PFSK-1 (cell line): ENCODE measurements around the gene COLEC12.

ENCODE experiments used
- FOXP2 ChIP-seq: optimal IDR thresholded peaks from 2 replicates; pipeline ENCODE3; 2011; ENCODE audit warnings: borderline replicate concordance, control low read depth, inconsistent platforms; ENCODE audit not compliant: insufficient read depth; ENCODE audit errors: extremely low read length, extremely low read depth
- POLR2AphosphoS5 ChIP-seq: IDR thresholded peaks from 2 replicates; pipeline ENCODE4 v1.6.1; 2012; ENCODE audit warnings: low read depth, mild to moderate bottlenecking, control low read depth, low read length, moderate library complexity
- REST ChIP-seq, 2 experiments: IDR thresholded peaks; 2 replicates each; pipeline versions ENCODE4 v1.6.1 to v1.8.0; 2011 to 2012; ENCODE audit warnings: low read depth in 2 of 2, low read length in 2 of 2, control low read depth in 1 of 2, inconsistent platforms in 1 of 2, mild to moderate bottlenecking in 1 of 2, moderate library complexity in 1 of 2; ENCODE audit not compliant: insufficient read depth in 1 of 2
- SIN3A ChIP-seq: IDR thresholded peaks from 2 replicates; pipeline ENCODE4 v1.6.1; 2012; ENCODE audit warnings: mild to moderate bottlenecking, low read length, moderate library complexity, borderline replicate concordance; ENCODE audit not compliant: insufficient read depth
- TAF1 ChIP-seq: IDR thresholded peaks from 2 replicates; pipeline ENCODE4 v1.6.1; 2012; ENCODE audit warnings: low read length, control low read depth, borderline replicate concordance; ENCODE audit not compliant: insufficient read depth

COLEC12 gene

GRCh38 chr18:523561-523960, 23.1 kb upstream of the COLEC12 start:
- TF ChIP-seq REST (IDR thresholded peaks at IDR 0.05; ENCODE audit: insufficient read depth in 1 of 2, low read depth in 2 of 2, low read length in 2 of 2) (no peak), TAF1 (no peak), SIN3A (no peak), FOXP2 (no peak), POLR2AphosphoS5 (no peak)

GRCh38 chr18:519019-519879, 18.7 kb upstream of the COLEC12 start:
- no peak for TF ChIP-seq SIN3A

DNA sequence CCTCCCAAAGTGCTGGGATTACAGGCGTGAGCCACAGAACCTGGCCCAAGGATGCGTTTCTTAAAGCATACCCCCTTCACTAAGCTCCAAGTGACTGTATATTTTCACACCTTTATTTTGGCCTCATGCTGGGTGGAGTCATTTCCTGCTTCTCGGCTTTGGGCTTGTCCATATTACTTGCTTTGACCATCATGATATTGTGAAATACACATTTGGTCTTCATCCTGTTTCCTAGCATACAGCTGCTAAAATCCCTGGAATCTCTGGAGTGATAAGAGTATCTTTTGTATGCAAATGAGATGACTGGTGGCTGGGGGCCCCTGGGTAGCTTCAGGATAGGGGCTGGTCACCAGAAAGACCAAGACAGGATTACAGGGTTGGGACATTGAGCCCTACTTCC, 17.6 kb upstream of the COLEC12 start:
- TF ChIP-seq REST (IDR thresholded peaks at IDR 0.05; ENCODE audit: insufficient read depth in 1 of 2, low read depth in 2 of 2, low read length in 2 of 2) (no peak), FOXP2 (no peak), POLR2AphosphoS5 (no peak), SIN3A (no peak), TAF1 (no peak)

DNA sequence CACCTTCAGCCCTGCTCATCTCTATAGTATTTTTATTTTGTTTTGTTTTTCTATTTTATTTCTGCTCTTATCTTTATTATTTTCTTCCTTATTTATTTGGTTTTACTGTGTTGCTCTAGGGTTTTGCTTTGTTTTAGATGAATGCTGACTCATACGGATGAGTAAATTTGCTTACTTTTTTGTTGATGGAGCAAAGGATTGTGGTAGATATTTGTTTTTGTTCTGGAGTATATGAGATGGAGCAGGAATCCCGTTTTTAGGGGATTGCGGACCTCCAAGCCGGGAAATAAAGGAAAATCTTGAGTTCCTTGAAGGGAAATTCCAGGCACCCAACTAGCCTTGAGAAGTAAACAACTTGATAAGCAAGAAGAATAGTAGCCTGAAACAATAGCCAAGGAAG, 15.3 kb upstream of the COLEC12 start:
- no peak for TF ChIP-seq REST (IDR thresholded peaks at IDR 0.05; ENCODE audit: insufficient read depth in 1 of 2, low read depth in 2 of 2, low read length in 2 of 2)

- TF ChIP-seq FOXP2 (no peak), TAF1 (no peak), REST (IDR thresholded peaks at IDR 0.05; ENCODE audit: insufficient read depth in 1 of 2, low read depth in 2 of 2, low read length in 2 of 2) (no peak), POLR2AphosphoS5 (no peak), SIN3A (no peak)
These were observed 14.8 kb upstream of the COLEC12 start for GRCh38 chr18:515156-515815.
